Transverse colon (tissue), 4 donors: Measurements from ENCODE around the gene TBCK. TPM values are rescaled to one million over a fixed set of nuclear protein-coding genes. Genes with fewer than 3 reads are reported as not detected.

Source experiments
- DNase-seq: peaks from one replicate; pipeline ENCODE4 v3.0.0-alpha.2; 2019
- H3K27ac ChIP-seq, 4 donors: fragments of 200-600 bp; sonication (generic); 2 replicates each; pipeline ENCODE4 v1.5.1; 2016 to 2018; ENCODE audit warnings: inconsistent platforms in 4 of 4
- H3K27me3 ChIP-seq: fragments of 200-600 bp; sonication (generic); 2 replicates; pipeline ENCODE4 v1.5.1; 2017; ENCODE audit warnings: inconsistent platforms
- H3K36me3 ChIP-seq, 4 donors: fragments of 200-600 bp; sonication (generic); 2 replicates each; pipeline ENCODE4 v1.5.1; 2017 to 2019; ENCODE audit warnings: inconsistent platforms in 4 of 4
- H3K4me1 ChIP-seq, 4 donors: fragments of 200-600 bp; sonication (generic); 2 replicates each; pipeline ENCODE4 v1.5.1; 2017 to 2020; ENCODE audit warnings: inconsistent platforms in 4 of 4
- H3K4me3 ChIP-seq, 4 donors: fragments of 200-600 bp; sonication (generic); 1 replicate in 1 of 4; 2 replicates in 3 of 4; pipeline versions ENCODE4 v1.5.1 to v1.6.1; 2017 to 2019; ENCODE audit warnings: inconsistent platforms in 4 of 4
- H3K9me3 ChIP-seq, 2 donors: fragments of 200-600 bp; sonication (generic); 2 replicates each; pipeline ENCODE4 v1.5.1; 2017 to 2019; ENCODE audit warnings: inconsistent platforms in 2 of 2
- EP300 ChIP-seq: sonication (generic); formaldehyde crosslinking; IDR thresholded peaks from one replicate; pipeline ENCODE4 v1.6.1; 2017; ENCODE audit warnings: antibody characterized with exemption, low read depth
- POLR2A ChIP-seq: fragments of 450-650 bp; IDR thresholded peaks from one replicate; pipeline ENCODE4 v1.6.1; 2016; ENCODE audit warnings: antibody characterized with exemption, mild to moderate bottlenecking, moderate library complexity
- POLR2AphosphoS5 ChIP-seq, 3 donors: sonication (generic); formaldehyde crosslinking; IDR thresholded peaks; one replicate each; pipeline ENCODE4 v1.6.1; 2016; ENCODE audit warnings: antibody characterized with exemption in 3 of 3
- WGBS, 2 donors: methylation state at CpG; one replicate each; pipeline ENCODE4 v1.1.5; 2018; ENCODE audit warnings: low coverage in 1 of 2; 5-methylcytosine and 5-hydroxymethylcytosine counted together
- in situ Hi-C, 4 donors: fragments of 200-750 bp; cut with MboI; loops; one replicate each; pipeline versions ENCODE4 v1.15.0 to v1.15.1; 2017; ENCODE audit warnings: low sequenced_read_pairs in 3 of 4, low pct_ligation_motif_present in 1 of 4, low pct_unique_long_range_greater_than_20kb in 1 of 4
- intact Hi-C: fragments of 100-400 bp; cut with DNase I; formaldehyde crosslinking; loops from one replicate; pipeline ENCODE4 v1.15.1; 2023; ENCODE audit warnings: low total_unique reads
- total RNA-seq, 4 donors: library from RNA; depleted of rRNA; stranded (reverse); fragments of >200 nt; gene quantifications; one replicate each; pipeline ENCODE4 v1.1.0, GENCODE V29; 2016
- TF ChIP-seq, protein P1 (sequence below), 5 experiments: fragments of 200-600 bp in 3 of 5; fragments of 450-650 bp in 2 of 5; sonication (generic) in 3 of 5; IDR thresholded peaks; 1 replicate in 2 of 5; 2 replicates in 3 of 5; pipeline ENCODE4 v1.5.1; 2016 to 2017; ENCODE audit warnings: antibody characterized with exemption in 5 of 5, inconsistent platforms in 3 of 5, mild to moderate bottlenecking in 2 of 5, moderate library complexity in 1 of 5

The TBCK gene
- total RNA-seq, 4 donors from 2014 or later: 31.0 to 82.7 (median 51.4) TPM

DNA sequence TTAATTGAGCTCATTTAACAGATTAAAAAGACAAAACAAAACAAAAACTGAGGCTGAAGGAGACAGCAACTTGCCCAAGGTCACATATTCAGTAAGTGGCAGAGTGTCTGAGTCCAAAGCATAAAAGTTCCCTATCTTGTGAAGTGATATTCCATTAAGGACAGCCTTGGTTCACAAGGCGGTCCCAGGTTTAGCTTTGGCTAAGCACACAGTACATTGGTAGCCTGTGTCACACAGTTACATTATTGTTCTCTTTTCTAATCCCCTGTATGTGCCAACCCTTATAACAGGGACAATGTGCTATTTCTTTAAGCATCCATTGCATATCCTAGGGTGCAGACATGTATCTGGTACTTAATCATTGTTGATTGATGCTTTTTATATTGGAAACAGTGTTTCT lies 280.8 kb downstream of the TBCK start:
- Histone ChIP-seq H3K4me1 (no peaks in the 10 kb centered on the region), H3K27ac (no peak overlapping the region), H3K4me3 (no peak overlapping the region), H3K27me3 (no peaks in the 10 kb centered on the region), H3K36me3 (no peaks in the 10 kb centered on the region), H3K9me3 (peaks cover 0 to 7% of the 10 kb centered on the region in 2 donors)
- DNase-seq: no peak
- 93 to 100% methylated on average over 1 of the region's 1 CpG for WGBS, 2 donors
- intact Hi-C loops (no loop called here), in situ Hi-C loops (no loop called here)
- TF ChIP-seq POLR2AphosphoS5 (IDR thresholded peaks at IDR 0.05): no peak
- TF ChIP-seq, protein P1, sequence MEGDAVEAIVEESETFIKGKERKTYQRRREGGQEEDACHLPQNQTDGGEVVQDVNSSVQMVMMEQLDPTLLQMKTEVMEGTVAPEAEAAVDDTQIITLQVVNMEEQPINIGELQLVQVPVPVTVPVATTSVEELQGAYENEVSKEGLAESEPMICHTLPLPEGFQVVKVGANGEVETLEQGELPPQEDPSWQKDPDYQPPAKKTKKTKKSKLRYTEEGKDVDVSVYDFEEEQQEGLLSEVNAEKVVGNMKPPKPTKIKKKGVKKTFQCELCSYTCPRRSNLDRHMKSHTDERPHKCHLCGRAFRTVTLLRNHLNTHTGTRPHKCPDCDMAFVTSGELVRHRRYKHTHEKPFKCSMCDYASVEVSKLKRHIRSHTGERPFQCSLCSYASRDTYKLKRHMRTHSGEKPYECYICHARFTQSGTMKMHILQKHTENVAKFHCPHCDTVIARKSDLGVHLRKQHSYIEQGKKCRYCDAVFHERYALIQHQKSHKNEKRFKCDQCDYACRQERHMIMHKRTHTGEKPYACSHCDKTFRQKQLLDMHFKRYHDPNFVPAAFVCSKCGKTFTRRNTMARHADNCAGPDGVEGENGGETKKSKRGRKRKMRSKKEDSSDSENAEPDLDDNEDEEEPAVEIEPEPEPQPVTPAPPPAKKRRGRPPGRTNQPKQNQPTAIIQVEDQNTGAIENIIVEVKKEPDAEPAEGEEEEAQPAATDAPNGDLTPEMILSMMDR (IDR thresholded peaks at IDR 0.05): no peak
- no peak for TF ChIP-seq POLR2A
- TF ChIP-seq EP300: no peak

DNA sequence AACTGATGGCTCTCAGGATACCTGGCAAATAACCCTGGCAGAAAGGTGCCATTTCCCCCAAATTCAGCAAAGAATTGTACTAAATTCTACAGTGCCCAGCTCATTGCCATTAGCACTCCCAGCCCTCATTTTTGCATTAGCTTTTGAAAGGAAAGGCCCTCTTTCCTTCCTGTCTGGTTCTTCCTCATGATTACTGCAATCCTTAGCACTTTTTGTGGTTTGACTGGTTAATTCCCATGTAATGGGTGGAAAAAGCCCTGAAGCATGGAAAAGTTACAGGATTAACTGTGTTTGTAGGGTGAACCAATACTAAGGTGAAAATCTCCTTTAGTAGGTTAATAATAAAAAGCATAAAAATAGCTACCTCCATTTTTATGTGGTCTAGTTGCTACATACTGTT lies 281.3 kb downstream of the TBCK start:
- Histone ChIP-seq H3K9me3 (peaks cover 0 to 7% of the 10 kb centered on the region in 2 donors), H3K36me3 (no peaks in the 10 kb centered on the region), H3K27ac (no peak overlapping the region), H3K4me1 (no peaks in the 10 kb centered on the region), H3K27me3 (no peaks in the 10 kb centered on the region), H3K4me3 (no peak overlapping the region)
- in situ Hi-C loops (no loop called here), intact Hi-C loops (no loop called here)
- DNase-seq: no peak
- no peak for TF ChIP-seq EP300
- TF ChIP-seq POLR2A: no peak
- no peak for TF ChIP-seq POLR2AphosphoS5 (IDR thresholded peaks at IDR 0.05)
- TF ChIP-seq, protein P1 (IDR thresholded peaks at IDR 0.05): no peak

DNA sequence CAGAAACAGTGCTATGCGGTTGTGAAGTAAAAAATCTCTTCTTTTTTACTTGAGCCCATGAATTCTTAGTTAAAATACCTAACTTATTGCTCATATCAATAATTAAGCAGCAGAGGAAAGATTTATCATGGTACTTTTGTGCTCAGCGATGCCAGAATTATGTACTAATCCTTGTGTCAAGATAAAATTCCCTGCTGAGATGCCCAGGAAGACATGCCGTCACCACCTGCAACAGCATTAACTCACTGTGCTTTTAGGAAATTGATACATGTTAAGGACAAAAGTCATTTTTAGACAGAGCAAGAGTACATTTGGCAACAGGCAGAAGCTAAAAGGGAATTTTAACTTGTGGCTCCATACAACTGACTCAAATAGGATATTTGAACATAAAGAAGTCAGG lies 281.8 kb downstream of the TBCK start:
- Histone ChIP-seq H3K27ac (no peak overlapping the region), H3K4me3 (no peak overlapping the region), H3K4me1 (no peaks in the 10 kb centered on the region), H3K9me3 (peaks cover 0 to 7% of the 10 kb centered on the region in 2 donors), H3K36me3 (no peaks in the 10 kb centered on the region), H3K27me3 (no peaks in the 10 kb centered on the region)
- WGBS, 2 donors: 53 to 82% methylated on average over 3 of the region's 3 CpGs
- intact Hi-C loops: no loop called here
- DNase-seq: no peak
- in situ Hi-C loops: no loop called here
- TF ChIP-seq, protein P1 (IDR thresholded peaks at IDR 0.05): no peak
- TF ChIP-seq POLR2AphosphoS5 (IDR thresholded peaks at IDR 0.05): no peak

DNA sequence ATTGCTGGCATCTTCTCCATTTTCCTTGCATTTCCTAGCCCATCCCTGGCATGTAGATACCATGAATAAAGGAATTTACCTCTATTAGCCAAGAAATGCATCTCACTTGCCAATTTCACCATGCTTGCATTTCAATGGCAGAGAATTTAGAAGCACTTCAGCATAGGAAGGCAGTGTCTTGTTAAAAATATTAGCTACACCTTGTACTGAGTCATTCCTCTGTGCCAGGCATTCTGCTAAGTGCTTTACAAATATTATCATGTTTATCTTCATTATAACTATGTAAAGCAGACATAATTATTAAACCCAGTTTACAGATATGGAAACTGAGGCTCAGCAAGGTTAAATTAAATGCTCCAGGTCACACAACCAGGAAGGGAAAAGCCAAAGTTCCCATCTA lies 282.5 kb downstream of the TBCK start:
- no peak overlapping the region for H3K4me3 ChIP-seq
- DNase-seq: no peak
- intact Hi-C loops (no loop called here), in situ Hi-C loops (no loop called here)
- H3K36me3 ChIP-seq: no peaks in the 10 kb centered on the region
- H3K27ac ChIP-seq: no peak overlapping the region
- TF ChIP-seq POLR2A (no peak), EP300 (no peak), POLR2AphosphoS5 (IDR thresholded peaks at IDR 0.05) (no peak)
- TF ChIP-seq, protein P1 (IDR thresholded peaks at IDR 0.05): no peak
- no peaks in the 10 kb centered on the region for H3K4me1 ChIP-seq
- H3K27me3 ChIP-seq: no peaks in the 10 kb centered on the region
- peaks cover 0 to 7% of the 10 kb centered on the region in 2 donors for H3K9me3 ChIP-seq
